Gastrocnemius medialis (tissue), 4 donors: ENCODE data around the gene LINC01488. TPM values are rescaled to one million over a fixed set of nuclear protein-coding genes. Genes with fewer than 3 reads are reported as not detected.

Source experiments
- ATAC-seq, 2 donors: fragments of 150-250 bp; one replicate each; pipeline ENCODE4 v1.9.1; 2016
- DNase-seq, 2 donors: peaks; one replicate each; pipeline ENCODE4 v3.0.0-alpha.2; 2019
- H3K27ac ChIP-seq, 4 donors: fragments of 200-600 bp; sonication (generic); 1 replicate in 1 of 4; 2 replicates in 3 of 4; pipeline ENCODE4 v1.5.1; 2016 to 2018; ENCODE audit warnings: mild to moderate bottlenecking in 2 of 4, moderate library complexity in 1 of 4
- H3K27me3 ChIP-seq, 3 donors: fragments of 200-600 bp; sonication (generic) in 2 of 3; 1 replicate in 1 of 3; 2 replicates in 2 of 3; pipeline versions ENCODE4 v1.5.1 to v1.6.0; 2016 to 2019; ENCODE audit warnings: mild to moderate bottlenecking in 1 of 3, moderate library complexity in 1 of 3
- H3K36me3 ChIP-seq, 2 donors: fragments of 200-600 bp; sonication (generic) in 1 of 2; one replicate each; pipeline ENCODE4 v1.5.1; 2017 to 2018
- H3K4me1 ChIP-seq, 2 donors: fragments of 200-600 bp; sonication (generic) in 1 of 2; one replicate each; pipeline ENCODE4 v1.5.1; 2016 to 2017; ENCODE audit warnings: mild to moderate bottlenecking in 2 of 2
- H3K4me3 ChIP-seq, 4 donors: fragments of 200-600 bp; sonication (generic) in 3 of 4; 1 replicate in 1 of 4; 2 replicates in 3 of 4; pipeline ENCODE4 v1.5.1; 2016 to 2019; ENCODE audit warnings: mild to moderate bottlenecking in 2 of 4
- H3K9me3 ChIP-seq, 3 donors: fragments of 200-600 bp; sonication (generic) in 2 of 3; 1 replicate in 1 of 3; 2 replicates in 2 of 3; pipeline ENCODE4 v1.5.1; 2016 to 2019
- CTCF ChIP-seq, 5 experiments: fragments of 450-650 bp in 3 of 5; fragments of 200-600 bp in 2 of 5; sonication (generic) in 2 of 5; IDR thresholded peaks in 4 of 5; conservative IDR thresholded peaks in 1 of 5; 1 replicate in 4 of 5; 2 replicates in 1 of 5; pipeline ENCODE4 v1.5.1; 2016 to 2019; ENCODE audit warnings: antibody characterized with exemption in 5 of 5, mild to moderate bottlenecking in 3 of 5, moderate library complexity in 3 of 5
- POLR2A ChIP-seq, 2 donors: fragments of 450-650 bp; IDR thresholded peaks; one replicate each; pipeline ENCODE4 v1.6.1; 2017; ENCODE audit warnings: antibody characterized with exemption in 2 of 2, mild to moderate bottlenecking in 2 of 2, moderate library complexity in 2 of 2
- in situ Hi-C, 4 donors: fragments of 200-750 bp; cut with MboI; loops; one replicate each; pipeline versions ENCODE4 v1.15.0 to v1.8.0; 2017; ENCODE audit warnings: low sequenced_read_pairs in 4 of 4
- intact Hi-C: fragments of 100-400 bp; cut with DNase I; formaldehyde crosslinking; loops from one replicate; pipeline ENCODE4 v1.15.1; 2023; ENCODE audit warnings: low total_unique reads
- total RNA-seq, 4 donors: library from RNA; depleted of rRNA; stranded (reverse); fragments of >200 nt; gene quantifications; one replicate each; pipeline versions ENCODE4 v1.1.0 to v1.2.3, GENCODE V29; 2016

The LINC01488 gene
- total RNA-seq, 4 donors from 2014 or later = not detected

- Histone ChIP-seq H3K27ac (no peak overlapping the region), H3K27me3 (no peaks in the 10 kb centered on the region), H3K9me3 (no peaks in the 10 kb centered on the region), H3K4me3 (no peak overlapping the region), H3K4me1 (no peaks in the 10 kb centered on the region), H3K36me3 (no peaks in the 10 kb centered on the region)
- no peak for DNase-seq
- intact Hi-C loops = no loop called here
- no peak for ATAC-seq
- TF ChIP-seq POLR2A (IDR thresholded peaks at IDR 0.05) (no peak), CTCF (IDR thresholded peaks at IDR 0.05 in 4 of 5, conservative IDR thresholded peaks at IDR 0.05 in 1 of 5) (no peak)
- in situ Hi-C loops = no loop called here
These were observed 46.1 kb upstream of the LINC01488 start for GRCh38 chr11:69435161-69435986.

- Histone ChIP-seq H3K9me3 (no peaks in the 10 kb centered on the region), H3K27me3 (no peaks in the 10 kb centered on the region), H3K4me3 (no peak overlapping the region), H3K36me3 (no peaks in the 10 kb centered on the region), H3K4me1 (no peaks in the 10 kb centered on the region), H3K27ac (no peak overlapping the region)
- no peak for ATAC-seq
- in situ Hi-C loops = no loop called here
- intact Hi-C loops = no loop called here
- DNase-seq = no peak
- no peak for TF ChIP-seq POLR2A (IDR thresholded peaks at IDR 0.05)
- no peak for TF ChIP-seq CTCF (IDR thresholded peaks at IDR 0.05 in 4 of 5, conservative IDR thresholded peaks at IDR 0.05 in 1 of 5)
These were observed 45.2 kb upstream of the LINC01488 start for GRCh38 chr11:69436041-69436982.

- H3K4me1 ChIP-seq = no peaks in the 10 kb centered on the region
- no peak for ATAC-seq
These were observed 44.2 kb upstream of the LINC01488 start for GRCh38 chr11:69437001-69437875.

More at GRCh38 chr11:69437001-69437875, 44.2 kb upstream of the LINC01488 start:
- H3K27ac ChIP-seq = no peak overlapping the region
- H3K4me3 ChIP-seq = no peak overlapping the region
- no peak for DNase-seq
- intact Hi-C loops (no loop called here), in situ Hi-C loops (no loop called here)
- H3K9me3 ChIP-seq = no peaks in the 10 kb centered on the region
- TF ChIP-seq POLR2A (IDR thresholded peaks at IDR 0.05) (no peak), CTCF (IDR thresholded peaks at IDR 0.05 in 4 of 5, conservative IDR thresholded peaks at IDR 0.05 in 1 of 5) (no peak)
- H3K36me3 ChIP-seq = no peaks in the 10 kb centered on the region
- H3K27me3 ChIP-seq = no peaks in the 10 kb centered on the region
